HepG2 (cell line): ENCODE measurements around the gene MLYCD. TPM values are rescaled to one million over a fixed set of nuclear protein-coding genes. Genes with fewer than 3 reads are reported as not detected.

Experiments
- BCL6 ChIP-seq: IDR thresholded peaks from 2 replicates; pipeline ENCODE4 v1.6.1; 2016; ENCODE audit warnings: missing genetic modification reagents, missing compliant biosample characterization
- CREB1 ChIP-seq, 2 experiments: fragments of 450-650 bp in 1 of 2; IDR thresholded peaks; 2 replicates each; pipeline ENCODE4 v1.6.1; 2016 to 2017; ENCODE audit warnings: control low read depth in 1 of 2, mild to moderate bottlenecking in 1 of 2, missing compliant biosample characterization in 1 of 2, missing genetic modification characterization in 1 of 2
- ELF4 ChIP-seq: sonication (generic); formaldehyde crosslinking; IDR thresholded peaks from 2 replicates; pipeline ENCODE4 v1.5.0; 2020; ENCODE audit warnings: missing genetic modification reagents, mild to moderate bottlenecking, moderate library complexity, borderline replicate concordance
- HDAC6 ChIP-seq: fragments of 200-600 bp; sonication (generic); IDR thresholded peaks from 2 replicates; pipeline ENCODE4 v1.7.0; 2017; ENCODE audit warnings: mild to moderate bottlenecking, antibody characterized with exemption, low read length, low read depth
- MBD4 ChIP-seq: IDR thresholded peaks from 2 replicates; pipeline ENCODE4 v1.6.1; 2012; ENCODE audit warnings: low read length, inconsistent platforms, borderline replicate concordance
- MXI1 ChIP-seq: IDR thresholded peaks from 3 replicates; pipeline ENCODE4 v1.6.1; 2012; ENCODE audit warnings: low read depth, low read length, inconsistent platforms, borderline replicate concordance
- NR2F6 ChIP-seq, 2 experiments: IDR thresholded peaks; 2 replicates each; pipeline ENCODE4 v1.6.1; 2016; ENCODE audit warnings: antibody characterized with exemption in 1 of 2, mild to moderate bottlenecking in 1 of 2
- PBX3 ChIP-seq: sonication (generic); formaldehyde crosslinking; IDR thresholded peaks from 2 replicates; pipeline ENCODE4 v1.8.1; 2023; ENCODE audit warnings: missing genetic modification reagents, inconsistent platforms, borderline replicate concordance
- RBAK ChIP-seq: sonication (generic); formaldehyde crosslinking; IDR thresholded peaks from 2 replicates; pipeline ENCODE4 v1.5.1; 2020; ENCODE audit warnings: mild to moderate bottlenecking, missing genetic modification reagents
- TSC22D2 ChIP-seq: sonication (generic); formaldehyde crosslinking; IDR thresholded peaks from 2 replicates; pipeline ENCODE4 v1.5.1; 2020; ENCODE audit warnings: missing genetic modification reagents, mild to moderate bottlenecking, borderline replicate concordance
- ZBTB26 ChIP-seq: IDR thresholded peaks from 2 replicates; pipeline ENCODE4 v1.6.1; 2016; ENCODE audit warnings: missing compliant biosample characterization, missing genetic modification reagents, borderline replicate concordance
- ZBTB43 ChIP-seq: sonication (generic); formaldehyde crosslinking; conservative IDR thresholded peaks from 2 replicates; pipeline ENCODE4 v1.4.0; 2020; ENCODE audit warnings: missing genetic modification reagents
- ZFP36L2 ChIP-seq: sonication (generic); formaldehyde crosslinking; IDR thresholded peaks from 2 replicates; pipeline ENCODE4 v1.4.0; 2020; ENCODE audit warnings: missing genetic modification reagents
- ZIK1 ChIP-seq: sonication (generic); formaldehyde crosslinking; IDR thresholded peaks from 2 replicates; pipeline ENCODE4 v1.5.0; 2020; ENCODE audit warnings: mild to moderate bottlenecking, low read depth, missing genetic modification reagents, borderline replicate concordance
- ZNF10 ChIP-seq: sonication (generic); formaldehyde crosslinking; IDR thresholded peaks from 2 replicates; pipeline ENCODE4 v1.4.0; 2020; ENCODE audit warnings: mild to moderate bottlenecking, low read depth, missing genetic modification reagents, borderline replicate concordance
- ZNF136 ChIP-seq: sonication (generic); formaldehyde crosslinking; IDR thresholded peaks from 2 replicates; pipeline ENCODE4 v1.8.1; 2022; ENCODE audit warnings: low read depth, mild to moderate bottlenecking, moderate library complexity, missing genetic modification reagents
- ZNF20 ChIP-seq: sonication (generic); formaldehyde crosslinking; IDR thresholded peaks from 2 replicates; pipeline ENCODE4 v1.4.0; 2020; ENCODE audit warnings: mild to moderate bottlenecking, moderate library complexity, missing genetic modification reagents
- ZNF225 ChIP-seq: sonication (generic); formaldehyde crosslinking; IDR thresholded peaks from 2 replicates; pipeline ENCODE4 v1.4.0; 2020; ENCODE audit warnings: mild to moderate bottlenecking, missing genetic modification reagents
- ZNF432 ChIP-seq: sonication (generic); formaldehyde crosslinking; IDR thresholded peaks from 2 replicates; pipeline ENCODE4 v1.5.0; 2020; ENCODE audit warnings: missing genetic modification reagents, mild to moderate bottlenecking, borderline replicate concordance
- ZNF441 ChIP-seq: sonication (generic); formaldehyde crosslinking; IDR thresholded peaks from 2 replicates; pipeline ENCODE4 v1.7.0; 2021; ENCODE audit warnings: missing genetic modification reagents, borderline replicate concordance
- ZNF552 ChIP-seq: sonication (generic); formaldehyde crosslinking; IDR thresholded peaks from 2 replicates; pipeline ENCODE4 v1.9.0; 2022; ENCODE audit warnings: missing genetic modification reagents, mild to moderate bottlenecking, borderline replicate concordance
- ZNF569 ChIP-seq: sonication (generic); formaldehyde crosslinking; IDR thresholded peaks from 2 replicates; pipeline ENCODE4 v1.5.0; 2020; ENCODE audit warnings: mild to moderate bottlenecking, missing genetic modification reagents, moderate library complexity, borderline replicate concordance
- ZNF674 ChIP-seq: sonication (generic); formaldehyde crosslinking; IDR thresholded peaks from 2 replicates; pipeline ENCODE4 v1.5.0; 2020; ENCODE audit warnings: low read depth, mild to moderate bottlenecking, missing genetic modification reagents
- polyA plus RNA-seq, 8 experiments: library from polyadenylated mRNA; depleted of rRNA in 3 of 8; stranded (reverse) in 7 of 8; unstranded in 1 of 8; fragments of >200 nt; fragmentation: Illumina TruSeq in 4 of 8; extraction: Trizol in 4 of 8; gene quantifications; 2 replicates each; pipeline versions ENCODE4 v1.2.1 to v1.2.3, GENCODE V29; 2011 to 2016; ENCODE audit warnings: low read depth in 4 of 8, missing spikeins in 1 of 8, mixed read lengths in 1 of 8; ENCODE audit not compliant: insufficient read depth in 1 of 8
- total RNA-seq, 5 experiments: library from RNA; depleted of rRNA; stranded (reverse); fragments of >200 nt; fragmentation: Illumina TruSeq; extraction: Trizol; gene quantifications; 2 replicates each; pipeline ENCODE4 v1.2.3, GENCODE V29; 2016; ENCODE audit warnings: low read depth in 1 of 5
- TF ChIP-seq, protein P1 (sequence below): sonication (generic); formaldehyde crosslinking; IDR thresholded peaks from 2 replicates; pipeline ENCODE4 v1.8.0; 2022; ENCODE audit warnings: mild to moderate bottlenecking, missing genetic modification reagents, borderline replicate concordance

Gene MLYCD
- total and polyA plus RNA-seq, 2 of the 13 experiments (the other 11 are each of a cell fraction or from before 2014, with no cell fraction given) = 1.8 to 4.0 TPM

- no peak for TF ChIP-seq ZNF569 (CRISPR knock-in tag)
- no peak; the same call in 1 of the 2 replicates for TF ChIP-seq ZNF225
- no peak for TF ChIP-seq ZNF432
- TF ChIP-seq ZNF441 = peak; percentile 88
- TF ChIP-seq HDAC6 = no peak
- peak; percentile 62; the same call in 2 of the 3 replicates for TF ChIP-seq MXI1
- TF ChIP-seq ZNF10 (CRISPR knock-in tag) = no peak
- 0 out of 2 replicates have a peak, but pooled peaks have one; percentile 71 for TF ChIP-seq ZNF136 (CRISPR knock-in tag)
- TF ChIP-seq ELF4 (CRISPR knock-in tag) = no peak
- no peak for TF ChIP-seq MBD4
- TF ChIP-seq ZNF674 = no peak
- TF ChIP-seq PBX3 (CRISPR knock-in tag) = no peak
- TF ChIP-seq ZBTB26 (CRISPR knock-in tag) = peak; percentile 96
- TF ChIP-seq TSC22D2 (CRISPR knock-in tag) = peak; percentile 94; the same call in 1 of the 2 replicates
- peak; percentile 75 for TF ChIP-seq CREB1 (IDR thresholded peaks at IDR 0.05)
- no peak; the same call in 1 of the 2 replicates for TF ChIP-seq CREB1 (CRISPR knock-in tag; IDR thresholded peaks at IDR 0.05)
- TF ChIP-seq, protein P1, sequence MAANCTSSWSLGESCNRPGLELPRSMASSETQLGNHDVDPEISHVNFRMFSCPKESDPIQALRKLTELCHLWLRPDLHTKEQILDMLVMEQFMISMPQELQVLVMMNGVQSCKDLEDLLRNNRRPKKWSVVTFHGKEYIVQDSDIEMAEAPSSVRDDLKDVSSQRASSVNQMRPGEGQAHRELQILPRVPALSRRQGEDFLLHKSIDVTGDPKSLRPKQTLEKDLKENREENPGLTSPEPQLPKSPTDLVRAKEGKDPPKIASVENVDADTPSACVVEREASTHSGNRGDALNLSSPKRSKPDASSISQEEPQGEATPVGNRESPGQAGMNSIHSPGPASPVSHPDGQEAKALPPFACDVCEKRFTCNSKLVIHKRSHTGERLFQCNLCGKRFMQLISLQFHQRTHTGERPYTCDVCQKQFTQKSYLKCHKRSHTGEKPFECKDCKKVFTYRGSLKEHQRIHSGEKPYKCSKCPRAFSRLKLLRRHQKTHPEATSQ = peak; percentile 95; the same call in 1 of the 2 replicates
- TF ChIP-seq BCL6 (CRISPR knock-in tag) = peak; percentile 100
- TF ChIP-seq ZNF20 (CRISPR knock-in tag) = no peak
- peak; percentile 67; the same call in 1 of the 2 replicates for TF ChIP-seq ZNF552 (CRISPR knock-in tag)
- TF ChIP-seq RBAK (CRISPR knock-in tag) = no peak; the same call in 1 of the 2 replicates
- TF ChIP-seq NR2F6 (IDR thresholded peaks at IDR 0.05) = peak; percentile 99
- TF ChIP-seq NR2F6 (CRISPR knock-in tag; IDR thresholded peaks at IDR 0.05) = peak; percentile 100
- TF ChIP-seq ZFP36L2 (CRISPR knock-in tag) = no peak
- no peak; the same call in none of the 2 replicates for TF ChIP-seq ZIK1
- TF ChIP-seq ZBTB43 (CRISPR knock-in tag) = peak; percentile 87
Observed at GRCh38 chr16:83942815-83943515, 44.0 kb downstream of the MLYCD start (continued).
